IMR-90 (cell line): ENCODE results near the gene UST. TPM values are rescaled to one million over a fixed set of nuclear protein-coding genes. Genes with fewer than 3 reads are reported as not detected.

Experiments used
- ATAC-seq: fragments of 200-7000 bp; cut with Tn5 transposase; 2 replicates; pipeline ENCODE4 v1.9.1; 2020; ENCODE audit warnings: low read depth, mild to moderate bottlenecking, moderate library complexity
- BruUV-seq: library from RNA; stranded (reverse); fragments of 400-500 nt; replicated peaks from 2 replicates; lab custom pipeline; 2021; lab: Mats Ljungman, UMichigan
- CTCF ChIA-PET: fragments of 300-600 bp; formaldehyde crosslinking; extraction: SDS; loops from one replicate; lab custom pipeline; 2021; ENCODE audit warnings: antibody characterized with exemption; lab: Yijun Ruan, JAX
- POLR2A ChIA-PET: fragments of 300-600 bp; sonication (Branson Sonifier 250); formaldehyde crosslinking; loops from one replicate; lab custom pipeline; 2022; ENCODE audit warnings: antibody characterized with exemption; ENCODE audit not compliant: unreplicated experiment; lab: Charles Lee
- DNase-seq: peaks from one replicate; pipeline ENCODE4 v3.0.0; 2013
- H2AFZ ChIP-seq: replicated peaks from 2 replicates; pipeline ENCODE3; 2013; ENCODE audit warnings: low read length, mild to moderate bottlenecking; ENCODE audit not compliant: poor library complexity
- H2AK5ac ChIP-seq: 2 replicates; pipeline ENCODE4 v1.6.1; 2013; ENCODE audit warnings: low read depth, low read length, inconsistent platforms
- H2AK9ac ChIP-seq: replicated peaks from 2 replicates; pipeline ENCODE3; 2013; ENCODE audit warnings: mild to moderate bottlenecking, low read depth, low read length, moderate library complexity; ENCODE audit not compliant: poor library complexity
- H2BK120ac ChIP-seq: 2 replicates; pipeline ENCODE4 v1.6.1; 2013; ENCODE audit warnings: low read depth, low read length, inconsistent platforms
- H2BK15ac ChIP-seq: 3 replicates; pipeline ENCODE4 v1.6.1; 2013; ENCODE audit warnings: low read depth, low read length, inconsistent platforms
- H2BK20ac ChIP-seq: 2 replicates; pipeline ENCODE4 v1.6.1; 2013; ENCODE audit warnings: low read depth, mild to moderate bottlenecking, inconsistent platforms, low read length, moderate library complexity
- H2BK5ac ChIP-seq: 2 replicates; pipeline ENCODE4 v1.6.1; 2013; ENCODE audit warnings: mild to moderate bottlenecking, low read depth, low read length, inconsistent platforms; ENCODE audit not compliant: poor library complexity, severe bottlenecking
- H3K14ac ChIP-seq: replicated peaks from 2 replicates; pipeline ENCODE4 v1.6.1; 2013; ENCODE audit warnings: low read depth, low read length, inconsistent platforms
- H3K18ac ChIP-seq: 2 replicates; pipeline ENCODE4 v1.6.1; 2013; ENCODE audit warnings: low read depth, low read length, control low read depth
- H3K23ac ChIP-seq: 2 replicates; pipeline ENCODE4 v1.6.1; 2013; ENCODE audit warnings: low read depth, low read length, inconsistent platforms
- H3K27ac ChIP-seq: 2 replicates; pipeline ENCODE4 v1.5.1; 2013; ENCODE audit warnings: mild to moderate bottlenecking, control low read depth, low read length; ENCODE audit not compliant: insufficient read depth
- H3K27me3 ChIP-seq: 2 replicates; pipeline ENCODE4 v1.6.1; 2013; ENCODE audit warnings: low read length; ENCODE audit not compliant: control insufficient read depth, insufficient read depth
- H3K36me3 ChIP-seq: 2 replicates; pipeline ENCODE4 v1.6.1; 2013; ENCODE audit warnings: low read length, mixed read lengths; ENCODE audit not compliant: control insufficient read depth, insufficient read depth
- H3K4ac ChIP-seq: 2 replicates; pipeline ENCODE4 v1.6.1; 2013; ENCODE audit warnings: low read depth, low read length, inconsistent platforms
- H3K4me1 ChIP-seq: 2 replicates; pipeline ENCODE4 v1.6.1; 2013; ENCODE audit warnings: low read length, mixed read lengths; ENCODE audit not compliant: control insufficient read depth, insufficient read depth
- H3K4me2 ChIP-seq: 2 replicates; pipeline ENCODE4 v1.6.1; 2013; ENCODE audit warnings: low read depth, mild to moderate bottlenecking, control low read depth, low read length, moderate library complexity
- H3K4me3 ChIP-seq: 2 replicates; pipeline ENCODE4 v1.5.1; 2013; ENCODE audit warnings: low read depth, mild to moderate bottlenecking, control low read depth, low read length, moderate library complexity; ENCODE audit not compliant: insufficient read depth
- H3K56ac ChIP-seq: 2 replicates; pipeline ENCODE4 v1.6.1; 2013; ENCODE audit warnings: low read length, inconsistent platforms; ENCODE audit not compliant: insufficient read depth; ENCODE audit errors: extremely low read depth
- H3K79me1 ChIP-seq, 2 experiments: 2 replicates each; pipeline ENCODE4 v1.6.1; 2013; ENCODE audit warnings: low read length in 2 of 2, inconsistent platforms in 1 of 2, low read depth in 1 of 2
- H3K9ac ChIP-seq: 2 replicates; pipeline ENCODE4 v1.6.1; 2013; ENCODE audit warnings: low read depth, low read length, control low read depth
- H3K9me1 ChIP-seq: 2 replicates; pipeline ENCODE4 v1.6.1; 2013; ENCODE audit warnings: low read length, inconsistent platforms; ENCODE audit not compliant: insufficient read depth
- H3K9me3 ChIP-seq: 2 replicates; pipeline ENCODE4 v1.6.1; 2013; ENCODE audit warnings: low read length; ENCODE audit not compliant: control insufficient read depth, insufficient read depth
- H4K20me1 ChIP-seq: 2 replicates; pipeline ENCODE4 v1.6.1; 2013; ENCODE audit warnings: low read length, inconsistent platforms; ENCODE audit not compliant: insufficient read depth
- H4K5ac ChIP-seq: 2 replicates; pipeline ENCODE4 v1.6.1; 2013; ENCODE audit warnings: mild to moderate bottlenecking, low read depth, low read length, control low read depth
- H4K8ac ChIP-seq, 2 experiments: 2 replicates each; pipeline ENCODE4 v1.6.1; 2013; ENCODE audit warnings: low read depth in 2 of 2, low read length in 2 of 2, control low read depth in 1 of 2, inconsistent platforms in 1 of 2
- H4K91ac ChIP-seq: 2 replicates; pipeline ENCODE4 v1.6.1; 2013; ENCODE audit warnings: low read depth, low read length, inconsistent platforms; ENCODE audit not compliant: insufficient read depth
- MAFK ChIP-seq: IDR thresholded peaks from 2 replicates; pipeline ENCODE4 v1.6.1; 2012; ENCODE audit warnings: low read depth, low read length, improper control_type of control experiment
- WGBS, 2 experiments: methylation state at CpG; one replicate each; pipeline versions ENCODE4 v1.1.5 to v1.1.7; 2013; ENCODE audit warnings: missing lambda C conversion rate in 2 of 2; ENCODE audit not compliant: insufficient read length in 1 of 2; ENCODE audit errors: extremely low coverage in 2 of 2; 5-methylcytosine and 5-hydroxymethylcytosine counted together
- dilution Hi-C: fragments of 300-500 bp; cut with HindIII; formaldehyde crosslinking; loops from one replicate; pipeline ENCODE4 v1.14.3; 2018; ENCODE audit warnings: low sequenced_read_pairs; ENCODE audit not compliant: unreplicated experiment
- in situ Hi-C: fragments of 300-500 bp; cut with MboI; formaldehyde crosslinking; loops from 3 replicates; pipeline ENCODE4 v1.14.3; 2019; ENCODE audit warnings: low sequenced_read_pairs, inconsistent platforms, mixed read lengths
- intact Hi-C: fragments of 100-400 bp; cut with micrococcal nuclease; formaldehyde crosslinking; loops from 2 replicates; pipeline ENCODE4 v1.10.0; 2022
- polyA plus RNA-seq, 3 experiments: library from polyadenylated mRNA; depleted of rRNA; stranded (reverse); fragments of >200 nt; gene quantifications; 2 replicates each; pipeline ENCODE4 v1.2.3, GENCODE V29; 2012; ENCODE audit warnings: low replicate concordance in 1 of 3
- total RNA-seq: library from RNA; depleted of rRNA; stranded (reverse); fragments of >200 nt; gene quantifications from 2 replicates; pipeline ENCODE4 v1.2.3, GENCODE V29; 2012

UST gene
- total and polyA plus RNA-seq, 2 of the 4 experiments (the other 2 are of a cell fraction): 7.7 to 13.8 TPM

DNA sequence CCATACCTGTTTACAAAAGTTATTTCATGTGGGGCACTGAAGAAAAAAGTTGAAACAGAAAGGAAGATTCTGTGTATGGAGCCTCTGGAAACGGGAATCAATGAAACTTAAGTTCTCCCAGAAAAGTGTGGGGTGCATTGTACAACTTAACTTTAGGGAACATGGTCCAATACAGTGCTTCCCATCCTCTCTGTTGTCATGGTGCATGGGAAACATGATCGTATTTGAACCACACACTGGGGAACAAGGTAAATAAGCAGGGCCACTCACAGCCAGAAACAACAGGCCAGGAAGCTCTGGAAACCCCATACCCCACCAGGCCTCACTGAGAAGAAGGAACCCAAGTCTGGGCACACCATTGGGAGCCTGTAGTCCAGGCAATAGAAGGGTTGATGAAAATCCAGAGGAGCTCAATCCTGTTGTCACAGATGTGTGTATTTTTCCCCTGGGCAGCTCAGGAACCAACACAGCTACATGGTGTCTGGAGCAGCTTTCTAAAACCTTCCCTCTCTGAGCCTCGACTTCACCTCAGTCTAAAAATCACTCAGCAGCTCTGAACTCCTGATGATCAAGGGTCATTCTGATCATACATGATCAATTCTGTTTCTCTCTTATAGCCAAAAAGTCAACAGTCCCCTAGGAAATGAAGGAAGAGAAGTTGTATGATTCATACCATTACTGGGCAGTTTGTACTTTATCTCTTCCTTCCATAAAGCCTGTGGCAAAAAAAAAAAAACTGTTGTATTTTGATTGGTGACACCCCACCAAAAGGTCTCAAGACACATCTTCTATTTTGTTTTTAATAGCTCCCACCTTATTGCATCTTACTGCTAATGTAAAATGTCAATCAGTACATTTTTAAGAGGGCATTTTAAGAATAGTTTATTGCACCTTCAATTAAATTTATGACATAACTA lies 372.2 kb downstream of the UST start:
- ATAC-seq (no peak), DNase-seq (no peak)
- Histone ChIP-seq H3K27me3 (peaks cover 22% of the 10 kb centered on the region), H4K91ac (no peak overlapping the region), H4K8ac (no peak overlapping the region), H3K36me3 (no peaks in the 10 kb centered on the region), H3K9ac (no peak overlapping the region), H4K20me1 (no peaks in the 10 kb centered on the region), H2BK15ac (no peak overlapping the region), H2AFZ (no peak overlapping the region), H3K4me3 (no peak overlapping the region), H3K9me1 (no peaks in the 10 kb centered on the region), H3K23ac (no peak overlapping the region), H3K14ac (no peak overlapping the region), H3K18ac (no peak overlapping the region), H3K4me1 (no peaks in the 10 kb centered on the region), H3K56ac (no peak overlapping the region), H2BK120ac (no peak overlapping the region), H3K4me2 (no peak overlapping the region), H3K4ac (no peak overlapping the region), H3K27ac (no peak overlapping the region), H2AK9ac (no peak overlapping the region), H2AK5ac (no peak overlapping the region), H2BK20ac (no peak overlapping the region), H2BK5ac (no peak overlapping the region), H3K79me1 (no peaks in the 10 kb centered on the region), H4K5ac (no peak overlapping the region), H3K9me3 (no peaks in the 10 kb centered on the region)
- BruUV-seq: no TSS peak
- TF ChIP-seq MAFK: no peak
- ChIA-PET POLR2A (no interaction called here), CTCF (no interaction called here)
- in situ Hi-C loops (no loop called here), dilution Hi-C loops (no loop called here), intact Hi-C loops (no loop called here)
- 71% methylated on average over 1 of the region's 3 CpGs; no CpG with 5 or more reads in 1 of the 2 experiments for WGBS, 2 experiments
